ENCODE results near the gene FOXC1. TPM values are rescaled to one million over a fixed set of nuclear protein-coding genes. Genes with fewer than 3 reads are reported as not detected.

FOXC1 gene
- total RNA-seq, 4 donors from 2014 or later: 7.1 to 39.2 (median 27.5) TPM

GRCh38 chr6:1662534-1662933, 52.8 kb downstream of the FOXC1 start:
- DNase-seq (ENCODE audit: low spot score in 2 of 2): peak in 1 of 2 donors; percentile 37
- no peak overlapping the region for H3K4me3 ChIP-seq (ENCODE audit: low read depth, poor library complexity, severe bottlenecking)
- intact Hi-C loops (cut with DNase I; ENCODE audit: low total_unique reads): no loop called here
- TF ChIP-seq POLR2A (IDR thresholded peaks at IDR 0.05) (no peak), CTCF (IDR thresholded peaks at IDR 0.05) (no peak)

Other genes with a start within 250 kb of the FOXC1 start
- 1 to 10 TPM in 1 of 4 donors, under 1 TPM in 3; 0.59 to 1.4 (median 0.77) TPM for gene FOXF2, start 220.3 kb upstream of the FOXC1 start, total RNA-seq